GM21515 (cell line): Measurements from ENCODE around the gene SLC2A11.
"Not testable (repeated sequence)": the region's sequence is repeated elsewhere in the genome, so short reads cannot be mapped to it uniquely, and the experiment has no call there.

Experiments
- ATAC-seq: cut with Tn5 transposase; IDR thresholded peaks from one replicate; pipeline ENCODE4 v1.9.1; 2021; ENCODE audit not compliant: unreplicated experiment

The SLC2A11 gene

GRCh38 chr22:23884140-23884539, 26.5 kb downstream of the SLC2A11 start:
- no peak for ATAC-seq

GRCh38 chr22:23888615-23889401, 31.1 kb downstream of the SLC2A11 start:
- no peak for ATAC-seq

GRCh38 chr22:23889620-23890019, 31.9 kb downstream of the SLC2A11 start:
- no peak for ATAC-seq

- no peak for ATAC-seq
Observed at GRCh38 chr22:23891726-23892125, 34.1 kb downstream of the SLC2A11 start.

- ATAC-seq = no peak
Observed at GRCh38 chr22:23892130-23892529, 34.5 kb downstream of the SLC2A11 start.

GRCh38 chr22:23892706-23893105, 35.0 kb downstream of the SLC2A11 start:
- no peak for ATAC-seq

GRCh38 chr22:23893121-23893944, 35.7 kb downstream of the SLC2A11 start:
- no peak for ATAC-seq

- peak; percentile 74 for ATAC-seq
Observed at GRCh38 chr22:23893945-23894709, 36.5 kb downstream of the SLC2A11 start, which contains the start of gene MIF. MIF (plus strand) TSS chr22:23894383; CDS start chr22:23894475, 92 bp downstream.

GRCh38 chr22:23894710-23895598, 37.3 kb downstream of the SLC2A11 start:
- no peak for ATAC-seq

GRCh38 chr22:23895599-23896144, 38.0 kb downstream of the SLC2A11 start:
- no peak for ATAC-seq

- ATAC-seq = no peak
Observed at GRCh38 chr22:23896166-23896522, 38.5 kb downstream of the SLC2A11 start.

- no peak for ATAC-seq
Observed at GRCh38 chr22:23896523-23897186, 39.0 kb downstream of the SLC2A11 start.

GRCh38 chr22:23897320-23897719, 39.6 kb downstream of the SLC2A11 start:
- no peak for ATAC-seq

- ATAC-seq = no peak
Observed at GRCh38 chr22:23898006-23898974, 40.6 kb downstream of the SLC2A11 start.

GRCh38 chr22:23899042-23899745, 41.5 kb downstream of the SLC2A11 start:
- no peak for ATAC-seq

GRCh38 chr22:23900227-23900626, 42.6 kb downstream of the SLC2A11 start:
- ATAC-seq = not testable (repeated sequence)

GRCh38 chr22:23901600-23901999, 43.9 kb downstream of the SLC2A11 start:
- ATAC-seq = no peak
